Neural cell (in vitro differentiated cells): ENCODE measurements around the gene LAPTM5.
A peak's percentile ranks its signal among the peaks of the same experiment; 100 is the strongest.

Source experiments
- CTCF ChIP-seq: fragments of 450-650 bp; IDR thresholded peaks from 2 replicates; pipeline ENCODE4 v1.5.1; 2014; ENCODE audit warnings: antibody characterized with exemption, mild to moderate bottlenecking, moderate library complexity; ENCODE audit not compliant: poor library complexity, severe bottlenecking
- EP300 ChIP-seq: fragments of 450-650 bp; conservative IDR thresholded peaks from 2 replicates; pipeline ENCODE4 v1.6.1; 2014; ENCODE audit warnings: antibody characterized with exemption, mild to moderate bottlenecking, moderate library complexity; ENCODE audit not compliant: poor library complexity, severe bottlenecking
- EZH2 ChIP-seq: fragments of 200-600, 300-800 bp; shearing (Covaris generic), sonication (generic); IDR thresholded peaks from 2 replicates; pipeline ENCODE4 v1.6.1; 2014; ENCODE audit warnings: antibody characterized with exemption, low read length, borderline replicate concordance, mild to moderate bottlenecking; ENCODE audit not compliant: insufficient read depth, poor library complexity, severe bottlenecking
- MXI1 ChIP-seq: fragments of 450-650 bp; conservative IDR thresholded peaks from 2 replicates; pipeline ENCODE4 v1.6.1; 2014; ENCODE audit warnings: antibody characterized with exemption, mild to moderate bottlenecking; ENCODE audit not compliant: poor library complexity, severe bottlenecking
- POLR2AphosphoS5 ChIP-seq: IDR thresholded peaks from 2 replicates; pipeline ENCODE4 v1.6.1; 2012
- REST ChIP-seq: IDR thresholded peaks from 2 replicates; pipeline ENCODE4 v1.6.1; 2012; ENCODE audit warnings: borderline replicate concordance
- TAF1 ChIP-seq: IDR thresholded peaks from 2 replicates; pipeline ENCODE4 v1.6.1; 2012; ENCODE audit warnings: low read depth

- TF ChIP-seq CTCF = no peak
- TF ChIP-seq REST = peak; percentile 48
- TF ChIP-seq EP300 = peak; percentile 44
- no peak for TF ChIP-seq TAF1
- no peak for TF ChIP-seq EZH2
- TF ChIP-seq POLR2AphosphoS5 = peak; percentile 72
- no peak for TF ChIP-seq MXI1
Observed at GRCh38 chr1:30786264-30786991, 28.9 kb upstream of the LAPTM5 start.
